AG09309 (cell line): ENCODE data around the gene GIPC1.
A peak's percentile ranks its signal among the peaks of the same experiment; 100 is the strongest.

Experiments used
- DNase-seq: peaks from one replicate; pipeline ENCODE4 v3.0.0-alpha.2; 2010; ENCODE audit warnings: low read depth
- H3K4me3 ChIP-seq: 2 replicates; pipeline ENCODE4 v1.5.1; 2011; ENCODE audit warnings: mild to moderate bottlenecking, low read depth, low read length, moderate library complexity; ENCODE audit not compliant: control insufficient read depth
- CTCF ChIP-seq: IDR thresholded peaks from 2 replicates; pipeline ENCODE4 v1.5.1; 2011; ENCODE audit warnings: mild to moderate bottlenecking, low read depth, low read length, inconsistent platforms; ENCODE audit not compliant: insufficient read depth, control insufficient read depth; ENCODE audit errors: missing control alignments

Gene GIPC1

GRCh38 chr19:14503285-14503684 lies 7.4 kb upstream of the GIPC1 start:
- TF ChIP-seq CTCF, result no peak
- DNase-seq, result no peak
- H3K4me3 ChIP-seq, result no peak overlapping the region

- H3K4me3 ChIP-seq, result no peak overlapping the region
- no peak for DNase-seq
- no peak for TF ChIP-seq CTCF
These were observed 6.6 kb upstream of the GIPC1 start for GRCh38 chr19:14502334-14503092.

GRCh38 chr19:14497228-14497921 lies 1.4 kb upstream of the GIPC1 start:
- TF ChIP-seq CTCF, result no peak
- no peak for DNase-seq
- no peak overlapping the region for H3K4me3 ChIP-seq

GRCh38 chr19:14496834-14497227 lies 904 bp upstream of the GIPC1 start:
- no peak for TF ChIP-seq CTCF
- DNase-seq, result no peak
- H3K4me3 ChIP-seq, result no peak overlapping the region

- TF ChIP-seq CTCF, result no peak
- DNase-seq, result no peak
- peak overlapping the region; percentile 68 for H3K4me3 ChIP-seq
These were observed 277 bp downstream of the GIPC1 start for GRCh38 chr19:14495672-14496028.

- TF ChIP-seq CTCF, result no peak
These were observed 836 bp downstream of the GIPC1 start for GRCh38 chr19:14494910-14495671.

More at GRCh38 chr19:14494910-14495671, 836 bp downstream of the GIPC1 start:
- peak overlapping the region; percentile 68 for H3K4me3 ChIP-seq
- no peak for DNase-seq
